ENCODE measurements around the gene CISTR.

- TF ChIP-seq POLR2A (IDR thresholded peaks at IDR 0.05; ENCODE audit: extremely low read depth, insufficient read length) (no peak), CTCF (IDR thresholded peaks at IDR 0.05; ENCODE audit: low read depth, low read length) (peak; percentile 7), MAX (IDR thresholded peaks at IDR 0.05; ENCODE audit: low read depth, low read length) (no peak), MYC (IDR thresholded peaks at IDR 0.05; ENCODE audit: low read depth, low read length) (no peak)
These were observed 11.7 kb downstream of the CISTR start for GRCh38 chr12:53740130-53740491.

Data from NB4 (cell line).